NCI-H510A treated with DMSO at 0.1 percent for 48 hours (cell line): Measurements from ENCODE around the gene SUPT5H.
"Not testable (repeated sequence)": the region's sequence is repeated elsewhere in the genome, so short reads cannot be mapped to it uniquely, and the experiment has no call there.

ENCODE experiments used
- DNase-seq: peaks from one replicate; lab custom pipeline; 2025; lab: John Stamatoyannopoulos, UW

The SUPT5H gene

GRCh38 chr19:39465956-39466747, 20.8 kb downstream of the SUPT5H start:
- DNase-seq = no peak

- no peak for DNase-seq
Observed at GRCh38 chr19:39467941-39468340, 22.6 kb downstream of the SUPT5H start.

- no peak for DNase-seq
Observed at GRCh38 chr19:39469036-39469435, 23.7 kb downstream of the SUPT5H start.

- DNase-seq = no peak
Observed at GRCh38 chr19:39469567-39469966, 24.2 kb downstream of the SUPT5H start.

- DNase-seq = no peak
Observed at GRCh38 chr19:39470724-39471339, 25.4 kb downstream of the SUPT5H start.

GRCh38 chr19:39471756-39472536, 26.6 kb downstream of the SUPT5H start:
- DNase-seq = no peak

- DNase-seq = no peak
Observed at GRCh38 chr19:39472746-39473442, 27.5 kb downstream of the SUPT5H start.

GRCh38 chr19:39473443-39473960, 28.1 kb downstream of the SUPT5H start:
- no peak for DNase-seq

- DNase-seq = peak; percentile 36
Observed at GRCh38 chr19:39474139-39474620, 28.8 kb downstream of the SUPT5H start.

- no peak for DNase-seq
Observed at GRCh38 chr19:39475748-39476147, 30.4 kb downstream of the SUPT5H start.

- not testable (repeated sequence) for DNase-seq
Observed at GRCh38 chr19:39479319-39479801, 34.0 kb downstream of the SUPT5H start.

- no peak for DNase-seq
Observed at GRCh38 chr19:39479916-39480315, 34.5 kb downstream of the SUPT5H start.

GRCh38 chr19:39480337-39481228, 35.2 kb downstream of the SUPT5H start, which contains the start of gene TIMM50:
TSS of gene TIMM50 (plus strand) at chr19:39480838. CDS start at chr19:39480854, 16 bp downstream.
- peak; percentile 97 for DNase-seq

GRCh38 chr19:39481229-39481545, 35.8 kb downstream of the SUPT5H start:
- no peak for DNase-seq

- DNase-seq = no peak
Observed at GRCh38 chr19:39481676-39482075, 36.3 kb downstream of the SUPT5H start.

- DNase-seq = no peak
Observed at GRCh38 chr19:39483141-39483540, 37.8 kb downstream of the SUPT5H start.

GRCh38 chr19:39489756-39490155, 44.4 kb downstream of the SUPT5H start:
- DNase-seq = no peak

- DNase-seq = no peak
Observed at GRCh38 chr19:39492225-39492624, 46.8 kb downstream of the SUPT5H start.

GRCh38 chr19:39492788-39493187, 47.4 kb downstream of the SUPT5H start:
- DNase-seq = no peak

GRCh38 chr19:39494661-39495060, 49.3 kb downstream of the SUPT5H start:
- DNase-seq = no peak

GRCh38 chr19:39496063-39496462, 50.7 kb downstream of the SUPT5H start:
- no peak for DNase-seq
